HEK293 (cell line): Measurements from ENCODE around the gene MOV10L1.

ENCODE experiments used
- CTCF ChIA-PET: fragments of 350-600 bp; formaldehyde crosslinking; extraction: SDS; loops from one replicate; lab custom pipeline; 2021; ENCODE audit warnings: antibody characterized with exemption; lab: Yijun Ruan, JAX
- POLR2A ChIA-PET: fragments of 300-600 bp; formaldehyde crosslinking; extraction: SDS; loops from one replicate; lab custom pipeline; 2020; ENCODE audit warnings: antibody characterized with exemption, inconsistent platforms; lab: Yijun Ruan, JAX
- H3K27ac ChIP-seq: fragments of 200-500 bp; sonication (Bioruptor generic); 2 replicates; pipeline ENCODE4 v1.5.1; 2014; ENCODE audit warnings: low read depth, low read length, control low read depth, inconsistent platforms; ENCODE audit errors: extremely low read depth
- H3K36me3 ChIP-seq, 2 experiments: fragments of 200-500 bp in 1 of 2; sonication (Bioruptor generic) in 1 of 2; 1 replicate in 1 of 2; 2 replicates in 1 of 2; pipeline ENCODE4 v1.5.1; 2014 to 2017; ENCODE audit warnings: inconsistent platforms in 2 of 2, low read length in 2 of 2; ENCODE audit not compliant: control insufficient read depth in 2 of 2, insufficient read depth in 1 of 2
- H3K4me1 ChIP-seq: fragments of 200-500 bp; sonication (Bioruptor generic); 2 replicates; pipeline ENCODE4 v1.5.1; 2014; ENCODE audit warnings: mild to moderate bottlenecking, low read length, inconsistent platforms; ENCODE audit not compliant: control insufficient read depth, insufficient read depth
- H3K4me3 ChIP-seq: 2 replicates; pipeline ENCODE4 v1.5.1; 2011; ENCODE audit warnings: low read depth, mild to moderate bottlenecking, control low read depth, low read length, moderate library complexity
- H3K9me3 ChIP-seq: fragments of 200-500 bp; sonication (Bioruptor generic); 2 replicates; pipeline ENCODE4 v1.5.1; 2014; ENCODE audit warnings: low read depth, low read length, inconsistent platforms; ENCODE audit not compliant: control insufficient read depth, insufficient read depth
- BCL11A ChIP-seq: fragments of 450-650 bp; formaldehyde crosslinking; IDR thresholded peaks from 2 replicates; pipeline ENCODE4 v1.5.1; 2016; ENCODE audit warnings: low read depth, missing biosample characterization, missing genetic modification characterization
- CTCF ChIP-seq: fragments of 450-650 bp; formaldehyde crosslinking; IDR thresholded peaks from 2 replicates; pipeline ENCODE4 v1.5.1; 2016; ENCODE audit warnings: missing biosample characterization, missing genetic modification characterization
- GLIS1 ChIP-seq: fragments of 450-650 bp; formaldehyde crosslinking; IDR thresholded peaks from 2 replicates; pipeline ENCODE4 v1.5.1; 2016; ENCODE audit warnings: missing biosample characterization, missing genetic modification characterization
- TCF7L2 ChIP-seq: IDR thresholded peaks from 2 replicates; pipeline ENCODE4 v1.6.1; 2011; ENCODE audit warnings: low read depth, mild to moderate bottlenecking, inconsistent platforms, low read length, moderate library complexity, borderline replicate concordance
- YY1 ChIP-seq: fragments of 450-650 bp; formaldehyde crosslinking; IDR thresholded peaks from 2 replicates; pipeline ENCODE4 v1.5.1; 2018; ENCODE audit warnings: missing biosample characterization, missing genetic modification characterization
- ZBTB11 ChIP-seq: fragments of 450-650 bp; formaldehyde crosslinking; conservative IDR thresholded peaks from 2 replicates; pipeline ENCODE4 v1.5.1; 2016; ENCODE audit warnings: low read depth, missing biosample characterization, missing genetic modification characterization
- ZBTB44 ChIP-seq: fragments of 450-650 bp; IDR thresholded peaks from 2 replicates; pipeline ENCODE4 v1.5.1; 2018; ENCODE audit warnings: missing biosample characterization, mild to moderate bottlenecking, missing genetic modification characterization
- ZBTB48 ChIP-seq: fragments of 450-650 bp; formaldehyde crosslinking; IDR thresholded peaks from 2 replicates; pipeline ENCODE4 v1.5.1; 2016; ENCODE audit warnings: missing biosample characterization, missing genetic modification characterization
- ZFP41 ChIP-seq: fragments of 450-650 bp; formaldehyde crosslinking; IDR thresholded peaks from 2 replicates; pipeline ENCODE4 v1.5.1; 2016; ENCODE audit warnings: missing biosample characterization, missing genetic modification characterization, borderline replicate concordance
- ZNF121 ChIP-seq: fragments of 450-650 bp; formaldehyde crosslinking; IDR thresholded peaks from 2 replicates; pipeline ENCODE4 v1.5.1; 2016; ENCODE audit warnings: missing biosample characterization, missing genetic modification characterization
- ZNF169 ChIP-seq: fragments of 450-650 bp; formaldehyde crosslinking; IDR thresholded peaks from 2 replicates; pipeline ENCODE4 v1.5.1; 2016; ENCODE audit warnings: missing biosample characterization, missing genetic modification characterization
- ZNF19 ChIP-seq: fragments of 450-650 bp; formaldehyde crosslinking; IDR thresholded peaks from 2 replicates; pipeline ENCODE4; 2016; ENCODE audit warnings: missing biosample characterization, missing genetic modification characterization, low read depth
- ZNF239 ChIP-seq: fragments of 450-650 bp; formaldehyde crosslinking; IDR thresholded peaks from 2 replicates; pipeline ENCODE4 v1.5.1; 2016; ENCODE audit warnings: missing biosample characterization, missing genetic modification characterization
- ZNF416 ChIP-seq: fragments of 450-650 bp; formaldehyde crosslinking; IDR thresholded peaks from 2 replicates; pipeline ENCODE4 v1.5.1; 2016; ENCODE audit warnings: missing biosample characterization, missing genetic modification characterization
- ZNF426 ChIP-seq: fragments of 450-650 bp; formaldehyde crosslinking; IDR thresholded peaks from 2 replicates; pipeline ENCODE4 v1.5.1; 2017; ENCODE audit warnings: missing biosample characterization, missing genetic modification characterization, mild to moderate bottlenecking, inconsistent platforms, moderate library complexity
- ZNF561 ChIP-seq: fragments of 450-650 bp; IDR thresholded peaks from 2 replicates; pipeline ENCODE4 v1.5.1; 2018; ENCODE audit warnings: missing biosample characterization, missing genetic modification characterization, borderline replicate concordance
- ZNF585B ChIP-seq: fragments of 450-650 bp; formaldehyde crosslinking; IDR thresholded peaks from 2 replicates; pipeline ENCODE4 v1.5.1; 2016; ENCODE audit warnings: missing biosample characterization, missing genetic modification characterization
- ZNF658 ChIP-seq: fragments of 450-650 bp; formaldehyde crosslinking; IDR thresholded peaks from 2 replicates; pipeline ENCODE4; 2016; ENCODE audit warnings: missing biosample characterization, missing genetic modification characterization
- ZNF660 ChIP-seq: fragments of 450-650 bp; IDR thresholded peaks from 2 replicates; pipeline ENCODE4 v1.5.1; 2018; ENCODE audit warnings: missing biosample characterization, mild to moderate bottlenecking, missing genetic modification characterization
- ZNF704 ChIP-seq: fragments of 450-650 bp; formaldehyde crosslinking; IDR thresholded peaks from 2 replicates; pipeline ENCODE4 v1.5.1; 2016; ENCODE audit warnings: missing biosample characterization, missing genetic modification characterization
- ZNF747 ChIP-seq: fragments of 450-650 bp; formaldehyde crosslinking; IDR thresholded peaks from 2 replicates; pipeline ENCODE4 v1.5.1; 2016; ENCODE audit warnings: missing biosample characterization, missing genetic modification characterization

MOV10L1 gene

GRCh38 chr22:50074551-50075530 is 15.0 kb upstream of the MOV10L1 start:
- POLR2A ChIA-PET, result no interaction called here
- Histone ChIP-seq H3K4me3 (no peak overlapping the region), H3K4me1 (no peaks in the 10 kb centered on the region), H3K36me3 (no peaks in the 10 kb centered on the region)
- no peak for TF ChIP-seq ZNF658
- TF ChIP-seq, all 188 proteins: peak for 0
- no peaks in the 10 kb centered on the region for H3K9me3 ChIP-seq
- no peak overlapping the region for H3K27ac ChIP-seq
- CTCF ChIA-PET, result interaction anchor here (0.6 to 0.7 kb wide), 2 partner anchors 37 to 171 kb away, joined by 3 to 5 read pairs; no protein-coding TSS in a partner anchor

GRCh38 chr22:50076646-50077535 is 12.9 kb upstream of the MOV10L1 start:
- Histone ChIP-seq H3K4me3 (no peak overlapping the region), H3K9me3 (no peaks in the 10 kb centered on the region), H3K27ac (no peak overlapping the region), H3K36me3 (no peaks in the 10 kb centered on the region), H3K4me1 (no peaks in the 10 kb centered on the region)
- ChIA-PET POLR2A (no interaction called here), CTCF (interaction anchor here (0.6 to 0.7 kb wide), 4 partner anchors 17 to 130 kb away, joined by 3 to 6 read pairs (median 4); no protein-coding TSS in a partner anchor)
- TF ChIP-seq YY1 (tag by site-specific recombination) (no peak), ZNF704 (no peak), TCF7L2 (no peak), ZFP41 (tag by site-specific recombination) (no peak), ZNF585B (no peak), ZNF561 (tag by site-specific recombination) (no peak), ZBTB48 (tag by site-specific recombination) (no peak), ZNF426 (tag by site-specific recombination) (no peak), ZNF747 (tag by site-specific recombination) (no peak), CTCF (no peak), ZNF416 (no peak), ZNF169 (tag by site-specific recombination) (no peak), ZBTB44 (tag by site-specific recombination) (no peak), ZNF660 (no peak), ZNF239 (tag by site-specific recombination) (no peak), ZBTB11 (tag by site-specific recombination) (no peak), BCL11A (no peak), GLIS1 (tag by site-specific recombination) (no peak), ZNF19 (tag by site-specific recombination) (no peak), ZNF121 (tag by site-specific recombination) (no peak)
